ENCODE data around the gene PARD6B.

Gene PARD6B

GRCh38 chr20:50744143-50744792 lies 12.9 kb downstream of the PARD6B start:
- Histone ChIP-seq H4K20me1 (ENCODE audit: low read depth, low read length) (no peaks in the 10 kb centered on the region), H3K4me3 (ENCODE audit: insufficient read depth, low read length, poor library complexity, severe bottlenecking) (no peak overlapping the region), H3K4me2 (ENCODE audit: low read depth, low read length, poor library complexity, severe bottlenecking) (no peak overlapping the region), H3F3A (ENCODE audit: insufficient read depth) (no peaks in the 10 kb centered on the region), H3K27ac (ENCODE audit: low read depth, low read length) (no peak overlapping the region), H3K36me3 (ENCODE audit: low read length) (no peaks in the 10 kb centered on the region), H3K79me2 (ENCODE audit: insufficient read depth, low read length) (no peaks in the 10 kb centered on the region), H2AFZ (ENCODE audit: low read depth, low read length, severe bottlenecking) (no peak overlapping the region), H3K9me3 (ENCODE audit: insufficient read depth, low read length) (no peaks in the 10 kb centered on the region), H3K9me2 (replicated peaks; ENCODE audit: insufficient read depth, low read length) (no peaks in the 10 kb centered on the region), H3K9ac (ENCODE audit: low read length) (no peak overlapping the region), H3K27me3 (ENCODE audit: low read length) (no peaks in the 10 kb centered on the region)
- TF ChIP-seq EZH2phosphoT487 (conservative IDR thresholded peaks at IDR 0.05; ENCODE audit: low read length) = no peak
- no peak for TF ChIP-seq CTCF (IDR thresholded peaks at IDR 0.05; ENCODE audit: insufficient read depth, low read length, poor library complexity, severe bottlenecking)

- Histone ChIP-seq H3K36me3 (ENCODE audit: low read length) (no peaks in the 10 kb centered on the region), H3K4me2 (ENCODE audit: low read depth, low read length, poor library complexity, severe bottlenecking) (no peak overlapping the region), H3K4me3 (ENCODE audit: insufficient read depth, low read length, poor library complexity, severe bottlenecking) (no peak overlapping the region), H2AFZ (ENCODE audit: low read depth, low read length, severe bottlenecking) (no peak overlapping the region), H3K9ac (ENCODE audit: low read length) (no peak overlapping the region), H4K20me1 (ENCODE audit: low read depth, low read length) (no peaks in the 10 kb centered on the region), H3K9me3 (ENCODE audit: insufficient read depth, low read length) (no peaks in the 10 kb centered on the region), H3K27ac (ENCODE audit: low read depth, low read length) (no peak overlapping the region), H3K27me3 (ENCODE audit: low read length) (no peaks in the 10 kb centered on the region), H3K79me2 (ENCODE audit: insufficient read depth, low read length) (no peaks in the 10 kb centered on the region), H3K9me2 (replicated peaks; ENCODE audit: insufficient read depth, low read length) (no peaks in the 10 kb centered on the region), H3F3A (ENCODE audit: insufficient read depth) (no peaks in the 10 kb centered on the region)
- no peak for TF ChIP-seq CTCF (IDR thresholded peaks at IDR 0.05; ENCODE audit: insufficient read depth, low read length, poor library complexity, severe bottlenecking)
- TF ChIP-seq EZH2phosphoT487 (conservative IDR thresholded peaks at IDR 0.05; ENCODE audit: low read length) = no peak
Observed at GRCh38 chr20:50745634-50746137, 14.3 kb downstream of the PARD6B start.

GRCh38 chr20:50746138-50746940 lies 15.0 kb downstream of the PARD6B start:
- H3K27ac ChIP-seq (ENCODE audit: low read depth, low read length) = no peak overlapping the region
- no peak overlapping the region for H3K9ac ChIP-seq (ENCODE audit: low read length)
- no peak overlapping the region for H3K4me2 ChIP-seq (ENCODE audit: low read depth, low read length, poor library complexity, severe bottlenecking)
- no peaks in the 10 kb centered on the region for H3K9me2 ChIP-seq (replicated peaks; ENCODE audit: insufficient read depth, low read length)
- H4K20me1 ChIP-seq (ENCODE audit: low read depth, low read length) = no peaks in the 10 kb centered on the region
- H3K9me3 ChIP-seq (ENCODE audit: insufficient read depth, low read length) = no peaks in the 10 kb centered on the region
- H3K36me3 ChIP-seq (ENCODE audit: low read length) = no peaks in the 10 kb centered on the region
- no peaks in the 10 kb centered on the region for H3K27me3 ChIP-seq (ENCODE audit: low read length)
- no peak for TF ChIP-seq EZH2phosphoT487 (conservative IDR thresholded peaks at IDR 0.05; ENCODE audit: low read length)
- TF ChIP-seq CTCF (IDR thresholded peaks at IDR 0.05; ENCODE audit: insufficient read depth, low read length, poor library complexity, severe bottlenecking) = no peak
- H2AFZ ChIP-seq (ENCODE audit: low read depth, low read length, severe bottlenecking) = no peak overlapping the region
- no peaks in the 10 kb centered on the region for H3K79me2 ChIP-seq (ENCODE audit: insufficient read depth, low read length)
- H3K4me3 ChIP-seq (ENCODE audit: insufficient read depth, low read length, poor library complexity, severe bottlenecking) = no peak overlapping the region
- no peaks in the 10 kb centered on the region for H3F3A ChIP-seq (ENCODE audit: insufficient read depth)

Measured in SU-DHL-6 (cell line).